WERI-Rb-1 (cell line): ENCODE data around the gene MYL10.

ENCODE experiments used
- DNase-seq: peaks from one replicate; pipeline ENCODE4 v3.0.0-alpha.2; 2020
- H3K27ac ChIP-seq: fragments of 250-450 bp; sonication (Bioruptor Pico); 2 replicates; pipeline ENCODE4 v1.5.1; 2020; ENCODE audit warnings: mild to moderate bottlenecking, moderate library complexity
- H3K27me3 ChIP-seq: fragments of 250-450 bp; sonication (Bioruptor Pico); 2 replicates; pipeline ENCODE4 v1.5.1; 2021; ENCODE audit warnings: mild to moderate bottlenecking, low read depth, moderate library complexity; ENCODE audit not compliant: insufficient read depth, severe bottlenecking
- H3K36me3 ChIP-seq: fragments of 250-450 bp; sonication (Bioruptor Pico); 2 replicates; pipeline ENCODE4 v1.5.1; 2020; ENCODE audit warnings: mild to moderate bottlenecking, moderate library complexity
- H3K4me3 ChIP-seq: 2 replicates; pipeline ENCODE4 v1.5.1; 2011; ENCODE audit warnings: low read depth, mild to moderate bottlenecking, control low read depth, low read length
- H3K9me3 ChIP-seq: fragments of 250-450 bp; sonication (Bioruptor Pico); 2 replicates; pipeline ENCODE4 v1.5.1; 2021; ENCODE audit warnings: mild to moderate bottlenecking, moderate library complexity; ENCODE audit not compliant: severe bottlenecking
- TF ChIP-seq, protein P1 (sequence below): IDR thresholded peaks from 2 replicates; pipeline ENCODE4 v1.5.1; 2011; ENCODE audit warnings: low read depth, mild to moderate bottlenecking, control low read depth, inconsistent platforms, low read length

Gene MYL10

DNA sequence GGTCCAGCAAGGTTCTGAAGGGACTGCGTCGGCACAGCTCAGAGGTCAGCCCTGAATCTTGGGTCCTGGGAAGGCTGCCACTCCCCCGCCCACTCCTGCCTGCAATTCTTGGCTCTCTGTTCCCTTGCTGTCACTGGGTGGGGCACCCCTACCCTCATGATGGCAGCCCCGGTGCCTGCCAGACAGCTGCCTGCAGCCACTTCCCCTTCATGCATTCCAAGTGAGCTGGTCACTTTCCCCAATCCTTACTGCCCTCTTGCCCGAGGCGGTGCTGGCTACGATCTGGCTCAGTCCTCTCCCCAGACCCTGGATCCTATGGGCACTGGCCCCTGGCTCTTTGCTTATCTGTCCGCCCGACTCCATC, 14.2 kb downstream of the MYL10 start:
- TF ChIP-seq, protein P1, sequence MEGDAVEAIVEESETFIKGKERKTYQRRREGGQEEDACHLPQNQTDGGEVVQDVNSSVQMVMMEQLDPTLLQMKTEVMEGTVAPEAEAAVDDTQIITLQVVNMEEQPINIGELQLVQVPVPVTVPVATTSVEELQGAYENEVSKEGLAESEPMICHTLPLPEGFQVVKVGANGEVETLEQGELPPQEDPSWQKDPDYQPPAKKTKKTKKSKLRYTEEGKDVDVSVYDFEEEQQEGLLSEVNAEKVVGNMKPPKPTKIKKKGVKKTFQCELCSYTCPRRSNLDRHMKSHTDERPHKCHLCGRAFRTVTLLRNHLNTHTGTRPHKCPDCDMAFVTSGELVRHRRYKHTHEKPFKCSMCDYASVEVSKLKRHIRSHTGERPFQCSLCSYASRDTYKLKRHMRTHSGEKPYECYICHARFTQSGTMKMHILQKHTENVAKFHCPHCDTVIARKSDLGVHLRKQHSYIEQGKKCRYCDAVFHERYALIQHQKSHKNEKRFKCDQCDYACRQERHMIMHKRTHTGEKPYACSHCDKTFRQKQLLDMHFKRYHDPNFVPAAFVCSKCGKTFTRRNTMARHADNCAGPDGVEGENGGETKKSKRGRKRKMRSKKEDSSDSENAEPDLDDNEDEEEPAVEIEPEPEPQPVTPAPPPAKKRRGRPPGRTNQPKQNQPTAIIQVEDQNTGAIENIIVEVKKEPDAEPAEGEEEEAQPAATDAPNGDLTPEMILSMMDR: no peak
- Histone ChIP-seq H3K36me3 (no peaks in the 10 kb centered on the region), H3K27ac (no peak overlapping the region), H3K9me3 (no peaks in the 10 kb centered on the region), H3K4me3 (no peak overlapping the region), H3K27me3 (no peaks in the 10 kb centered on the region)
- no peak for DNase-seq

- no peaks in the 10 kb centered on the region for H3K36me3 ChIP-seq
- no peaks in the 10 kb centered on the region for H3K27me3 ChIP-seq
- DNase-seq: no peak
- no peak overlapping the region for H3K27ac ChIP-seq
- H3K9me3 ChIP-seq: no peaks in the 10 kb centered on the region
- H3K4me3 ChIP-seq: no peak overlapping the region
- TF ChIP-seq, protein P1: no peak
Measured at GRCh38 chr7:101614098-101614938, 14.8 kb downstream of the MYL10 start.

DNA sequence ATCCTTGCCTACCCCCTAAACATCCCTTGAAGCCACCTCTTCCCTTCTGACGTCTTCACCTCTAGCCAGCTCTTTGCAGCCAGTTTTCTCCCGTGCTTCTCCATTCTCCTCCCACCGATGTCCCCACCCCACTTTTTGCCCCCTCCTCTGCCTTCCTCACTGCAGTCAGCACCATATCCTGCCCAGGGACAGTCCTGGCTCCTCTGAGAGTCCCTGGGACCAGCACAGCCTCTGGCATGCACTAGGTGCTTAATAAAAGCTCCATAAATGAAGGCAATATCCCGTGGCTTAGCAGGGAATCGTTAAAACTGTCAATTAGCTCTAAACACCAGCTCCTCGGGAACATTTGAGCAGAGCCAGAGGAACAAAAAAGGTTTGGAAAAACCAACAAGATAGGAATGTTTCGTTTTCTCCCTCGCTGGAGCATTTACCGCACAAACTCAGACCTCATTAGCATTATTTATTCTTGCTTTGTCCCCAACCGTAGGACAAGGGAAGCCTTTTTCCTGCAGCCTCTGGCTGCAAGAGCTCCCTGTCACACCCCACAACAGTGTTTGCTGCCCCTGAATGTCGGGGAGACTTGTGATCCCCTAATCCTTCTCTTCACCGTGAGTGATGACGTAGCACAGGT, 16.1 kb downstream of the MYL10 start:
- Histone ChIP-seq H3K9me3 (no peaks in the 10 kb centered on the region), H3K27ac (no peak overlapping the region), H3K27me3 (no peaks in the 10 kb centered on the region), H3K36me3 (no peaks in the 10 kb centered on the region), H3K4me3 (no peak overlapping the region)
- TF ChIP-seq, protein P1: no peak
- no peak for DNase-seq

- no peaks in the 10 kb centered on the region for H3K36me3 ChIP-seq
- no peak overlapping the region for H3K27ac ChIP-seq
- no peaks in the 10 kb centered on the region for H3K9me3 ChIP-seq
- H3K27me3 ChIP-seq: no peaks in the 10 kb centered on the region
- DNase-seq: no peak
- TF ChIP-seq, protein P1: no peak
- H3K4me3 ChIP-seq: no peak overlapping the region
Measured at GRCh38 chr7:101608772-101609713, 20.1 kb downstream of the MYL10 start.

DNA sequence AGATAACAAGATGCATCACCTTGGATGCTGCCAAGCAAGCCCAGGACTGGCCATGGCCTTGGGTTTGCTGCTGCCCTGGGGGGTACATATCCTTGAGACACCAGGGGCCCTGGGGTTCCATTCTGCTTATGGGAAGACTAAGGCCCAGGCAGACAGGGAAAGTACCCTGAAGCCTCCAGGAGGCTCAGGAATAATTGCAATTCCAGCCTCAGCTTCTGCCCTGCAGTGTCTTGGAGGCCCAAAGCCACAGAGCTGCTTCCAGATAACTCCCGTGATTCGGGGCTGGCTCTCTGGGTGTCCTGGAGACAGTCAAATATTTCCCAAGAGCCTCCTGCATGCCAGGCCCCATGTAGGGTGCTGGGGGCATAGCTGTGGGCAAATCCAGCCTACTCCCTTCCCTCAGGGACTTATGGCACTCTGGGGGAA, 22.6 kb downstream of the MYL10 start:
- Histone ChIP-seq H3K36me3 (no peaks in the 10 kb centered on the region), H3K4me3 (no peak overlapping the region), H3K27me3 (no peaks in the 10 kb centered on the region), H3K9me3 (no peaks in the 10 kb centered on the region), H3K27ac (no peak overlapping the region)
- TF ChIP-seq, protein P1: no peak
- DNase-seq: no peak
